ENCODE measurements around the gene FBXW12.
"Not testable (repeated sequence)": the region's sequence is repeated elsewhere in the genome, so short reads cannot be mapped to it uniquely, and the experiment has no call there.

DNA sequence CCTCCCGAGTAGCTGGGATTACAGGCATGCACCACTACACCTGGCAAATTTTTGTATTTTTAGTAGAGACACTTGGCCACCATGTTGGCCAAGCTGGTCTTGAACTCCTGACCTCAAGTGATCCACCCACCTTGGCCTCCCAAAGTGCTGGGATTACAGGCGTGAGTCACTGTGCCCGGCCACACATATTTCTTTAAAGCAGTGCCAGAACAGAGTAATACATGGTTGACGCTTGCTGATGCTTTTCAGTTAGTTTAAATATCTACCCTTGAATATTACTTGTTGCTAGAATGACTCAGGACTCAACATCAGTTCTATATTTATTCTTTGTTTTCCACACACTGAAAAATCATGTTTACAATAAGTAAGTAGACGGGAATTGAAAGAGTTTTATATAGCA is 34.5 kb upstream of the FBXW12 start:
- TF ChIP-seq, protein P1, sequence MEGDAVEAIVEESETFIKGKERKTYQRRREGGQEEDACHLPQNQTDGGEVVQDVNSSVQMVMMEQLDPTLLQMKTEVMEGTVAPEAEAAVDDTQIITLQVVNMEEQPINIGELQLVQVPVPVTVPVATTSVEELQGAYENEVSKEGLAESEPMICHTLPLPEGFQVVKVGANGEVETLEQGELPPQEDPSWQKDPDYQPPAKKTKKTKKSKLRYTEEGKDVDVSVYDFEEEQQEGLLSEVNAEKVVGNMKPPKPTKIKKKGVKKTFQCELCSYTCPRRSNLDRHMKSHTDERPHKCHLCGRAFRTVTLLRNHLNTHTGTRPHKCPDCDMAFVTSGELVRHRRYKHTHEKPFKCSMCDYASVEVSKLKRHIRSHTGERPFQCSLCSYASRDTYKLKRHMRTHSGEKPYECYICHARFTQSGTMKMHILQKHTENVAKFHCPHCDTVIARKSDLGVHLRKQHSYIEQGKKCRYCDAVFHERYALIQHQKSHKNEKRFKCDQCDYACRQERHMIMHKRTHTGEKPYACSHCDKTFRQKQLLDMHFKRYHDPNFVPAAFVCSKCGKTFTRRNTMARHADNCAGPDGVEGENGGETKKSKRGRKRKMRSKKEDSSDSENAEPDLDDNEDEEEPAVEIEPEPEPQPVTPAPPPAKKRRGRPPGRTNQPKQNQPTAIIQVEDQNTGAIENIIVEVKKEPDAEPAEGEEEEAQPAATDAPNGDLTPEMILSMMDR (IDR thresholded peaks at IDR 0.05): not testable (repeated sequence)
- TF ChIP-seq POLR2A (IDR thresholded peaks at IDR 0.05): not testable (repeated sequence)

All from lower leg skin (tissue), 3 donors.